Measurements from ENCODE around the gene SERINC4.
"Not testable (repeated sequence)": the region's sequence is repeated elsewhere in the genome, so short reads cannot be mapped to it uniquely, and the experiment has no call there.

The SERINC4 gene

GRCh38 chr15:43799945-43800285 lies at the start of gene SERINC4:
SERINC4 (minus strand) TSS chr15:43800220; CDS start chr15:43799986, 234 bp downstream.
- no peak for DNase-seq

GRCh38 chr15:43845421-43845820 lies 45.4 kb upstream of the SERINC4 start:
- no peak for DNase-seq

- DNase-seq: not testable (repeated sequence)
Observed at GRCh38 chr15:43832485-43832884, 32.5 kb upstream of the SERINC4 start.

GRCh38 chr15:43831519-43832052 lies 31.6 kb upstream of the SERINC4 start:
- not testable (repeated sequence) for DNase-seq

GRCh38 chr15:43830691-43831275 lies 30.8 kb upstream of the SERINC4 start:
- not testable (repeated sequence) for DNase-seq

- not testable (repeated sequence) for DNase-seq
Observed at GRCh38 chr15:43829951-43830540, 30.0 kb upstream of the SERINC4 start.

GRCh38 chr15:43828061-43828657 lies 28.1 kb upstream of the SERINC4 start:
- peak; percentile 29 for DNase-seq

- DNase-seq: peak; percentile 89
Observed at GRCh38 chr15:43826508-43827341, 26.7 kb upstream of the SERINC4 start, which contains the start of gene WDR76. WDR76 (plus strand) TSS chr15:43827002; CDS start chr15:43827033, 31 bp downstream.

- DNase-seq: no peak
Observed at GRCh38 chr15:43826029-43826507, 26.0 kb upstream of the SERINC4 start.

GRCh38 chr15:43825305-43825704 lies 25.3 kb upstream of the SERINC4 start:
- not testable (repeated sequence) for DNase-seq

- peak; percentile 95 for DNase-seq
Observed at GRCh38 chr15:43824302-43825246, 24.6 kb upstream of the SERINC4 start, which contains the start of gene MFAP1. MFAP1 (minus strand) TSS chr15:43824690; CDS start chr15:43824569, 121 bp downstream.

GRCh38 chr15:43821505-43821904 lies 21.5 kb upstream of the SERINC4 start:
- no peak for DNase-seq

GRCh38 chr15:43815064-43815463 lies 15.0 kb upstream of the SERINC4 start:
- not testable (repeated sequence) for DNase-seq

- no peak for DNase-seq
Observed at GRCh38 chr15:43808960-43809678, 9.1 kb upstream of the SERINC4 start.

- no peak for DNase-seq
Observed at GRCh38 chr15:43808435-43808950, 8.5 kb upstream of the SERINC4 start.

- DNase-seq: not testable (repeated sequence)
Observed at GRCh38 chr15:43802676-43803075, 2.7 kb upstream of the SERINC4 start.

GRCh38 chr15:43800286-43801141 lies 494 bp upstream of the SERINC4 start, which contains the start of gene HYPK:
HYPK (plus strand) TSS chr15:43800599; CDS start chr15:43800623, 24 bp downstream.
- DNase-seq: peak; percentile 84

- DNase-seq: no peak
Observed at GRCh38 chr15:43799209-43799944, 643 bp downstream of the SERINC4 start.

GRCh38 chr15:43796566-43796965 lies 3.5 kb downstream of the SERINC4 start:
- no peak for DNase-seq

Data from RPMI8226 (cell line).